Choroid plexus epithelial cell (primary cell): ENCODE measurements around the gene RAD51B.

Experiments used
- DNase-seq: peaks from one replicate; pipeline ENCODE4 v3.0.0-alpha.2; 2010; ENCODE audit warnings: low read depth
- H3K4me3 ChIP-seq: 2 replicates; pipeline ENCODE4 v1.5.1; 2011; ENCODE audit warnings: low read depth, mild to moderate bottlenecking, control low read depth, low read length, moderate library complexity
- CTCF ChIP-seq: conservative IDR thresholded peaks from 2 replicates; pipeline ENCODE4 v1.5.1; 2011; ENCODE audit warnings: low read depth, mild to moderate bottlenecking, control low read depth, inconsistent platforms, low read length, moderate library complexity

The RAD51B gene

GRCh38 chr14:68244262-68244980 is 424.8 kb downstream of the RAD51B start:
- no peak for TF ChIP-seq CTCF
- H3K4me3 ChIP-seq = no peak overlapping the region
- no peak for DNase-seq

GRCh38 chr14:68245146-68246073 is 425.8 kb downstream of the RAD51B start:
- H3K4me3 ChIP-seq = no peak overlapping the region
- peak; percentile 92 for DNase-seq
- TF ChIP-seq CTCF = no peak

- H3K4me3 ChIP-seq = no peak overlapping the region
- TF ChIP-seq CTCF = no peak
- DNase-seq = peak; percentile 42
Measured at GRCh38 chr14:68246074-68246785, 426.7 kb downstream of the RAD51B start.

- no peak for DNase-seq
- H3K4me3 ChIP-seq = no peak overlapping the region
- TF ChIP-seq CTCF = no peak
Measured at GRCh38 chr14:68246786-68247105, 427.2 kb downstream of the RAD51B start.

- DNase-seq = no peak
- TF ChIP-seq CTCF = no peak
- H3K4me3 ChIP-seq = no peak overlapping the region
Measured at GRCh38 chr14:68247274-68247673, 427.7 kb downstream of the RAD51B start.

- no peak overlapping the region for H3K4me3 ChIP-seq
- TF ChIP-seq CTCF = no peak
- peak; percentile 78 for DNase-seq
Measured at GRCh38 chr14:68247676-68248268, 428.2 kb downstream of the RAD51B start.
